SK-N-SH treated with all-trans-retinoic acid at 6 μM for 48 hours (cell line): ENCODE data around the gene STING1.
"Not testable (repeated sequence)": the region's sequence is repeated elsewhere in the genome, so short reads cannot be mapped to it uniquely, and the experiment has no call there.

Experiments
- ATAC-seq: fragments of 200-7000 bp; cut with Tn5 transposase; 3 replicates; pipeline ENCODE4 v1.9.1; 2020; ENCODE audit warnings: mild to moderate bottlenecking, moderate library complexity
- ARNTL ChIP-seq: fragments of 450-650 bp; formaldehyde crosslinking; IDR thresholded peaks from 2 replicates; pipeline ENCODE4 v1.5.0; 2020; ENCODE audit warnings: low read depth, mild to moderate bottlenecking, moderate library complexity, borderline replicate concordance
- BACH2 ChIP-seq: fragments of 250-450 bp; sonication (Bioruptor Pico); IDR thresholded peaks from 2 replicates; pipeline ENCODE4 v1.9.0; 2021; ENCODE audit warnings: mild to moderate bottlenecking, borderline replicate concordance
- CSDC2 ChIP-seq: fragments of 250-450 bp; sonication (Bioruptor Pico); IDR thresholded peaks from 2 replicates; pipeline ENCODE4 v1.5.0; 2020; ENCODE audit warnings: mild to moderate bottlenecking, moderate library complexity
- ESRRG ChIP-seq: fragments of 250-450 bp; sonication (Bioruptor Pico); IDR thresholded peaks from 2 replicates; pipeline ENCODE4 v1.6.1; 2021; ENCODE audit warnings: mild to moderate bottlenecking
- GLIS3 ChIP-seq: fragments of 250-450 bp; sonication (Bioruptor Pico); IDR thresholded peaks from 2 replicates; pipeline ENCODE4 v1.5.0; 2020; ENCODE audit warnings: mild to moderate bottlenecking, moderate library complexity
- ISL1 ChIP-seq: fragments of 250-450 bp; sonication (Bioruptor Pico); IDR thresholded peaks from 2 replicates; pipeline ENCODE4 v2.1.2; 2022; ENCODE audit warnings: mild to moderate bottlenecking, moderate library complexity
- OSR1 ChIP-seq: fragments of 250-450 bp; sonication (Bioruptor Pico); IDR thresholded peaks from 2 replicates; pipeline ENCODE4 v1.8.0; 2022; ENCODE audit warnings: moderate library complexity, mild to moderate bottlenecking, inconsistent platforms
- PPARA ChIP-seq: fragments of 250-450 bp; sonication (Bioruptor Pico); IDR thresholded peaks from 2 replicates; pipeline ENCODE4 v1.5.0; 2020; ENCODE audit warnings: mild to moderate bottlenecking, borderline replicate concordance
- TCF4 ChIP-seq: fragments of 250-450 bp; sonication (Bioruptor Pico); IDR thresholded peaks from 2 replicates; pipeline ENCODE4 v1.8.0; 2021; ENCODE audit warnings: mild to moderate bottlenecking, moderate library complexity, borderline replicate concordance
- TOX ChIP-seq: fragments of 250-450 bp; sonication (Bioruptor Pico); IDR thresholded peaks from 2 replicates; pipeline ENCODE4 v1.8.0; 2021; ENCODE audit warnings: mild to moderate bottlenecking, moderate library complexity, borderline replicate concordance
- ZC3H10 ChIP-seq: fragments of 250-450 bp; sonication (Bioruptor Pico); IDR thresholded peaks from 2 replicates; pipeline ENCODE4 v1.5.1; 2021; ENCODE audit warnings: mild to moderate bottlenecking, moderate library complexity
- ZFP30 ChIP-seq: fragments of 450-650 bp; formaldehyde crosslinking; IDR thresholded peaks from 2 replicates; pipeline ENCODE4 v1.5.0; 2022; ENCODE audit warnings: mild to moderate bottlenecking, moderate library complexity
- ZNF565 ChIP-seq: fragments of 450-650 bp; formaldehyde crosslinking; conservative IDR thresholded peaks from 2 replicates; pipeline ENCODE4 v1.5.0; 2020; ENCODE audit warnings: low read depth, mild to moderate bottlenecking, moderate library complexity
- ZNF70 ChIP-seq: fragments of 450-650 bp; formaldehyde crosslinking; IDR thresholded peaks from 2 replicates; pipeline ENCODE4 v1.5.0; 2020; ENCODE audit warnings: mild to moderate bottlenecking, moderate library complexity
- ZNF8 ChIP-seq: fragments of 450-650 bp; formaldehyde crosslinking; IDR thresholded peaks from 2 replicates; pipeline ENCODE4 v1.5.0; 2020; ENCODE audit warnings: mild to moderate bottlenecking, moderate library complexity
- TF ChIP-seq, protein P1 (sequence below): fragments of 250-450 bp; sonication (Bioruptor Pico); IDR thresholded peaks from 2 replicates; pipeline ENCODE4 v1.5.1; 2021; ENCODE audit warnings: mild to moderate bottlenecking, moderate library complexity
- TF ChIP-seq, protein P2 (sequence below): fragments of 250-450 bp; sonication (Bioruptor Pico); IDR thresholded peaks from 2 replicates; pipeline ENCODE4 v1.5.1; 2020; ENCODE audit warnings: low read depth, mild to moderate bottlenecking, moderate library complexity
- TF ChIP-seq, protein P3 (sequence below): fragments of 250-450 bp; sonication (Bioruptor Pico); IDR thresholded peaks from 2 replicates; pipeline ENCODE4 v1.8.0; 2021; ENCODE audit warnings: low read depth, mild to moderate bottlenecking, moderate library complexity, borderline replicate concordance
- TF ChIP-seq, protein P4 (sequence below): fragments of 250-450 bp; sonication (Bioruptor Pico); IDR thresholded peaks from 2 replicates; pipeline ENCODE4 v1.8.0; 2020; ENCODE audit warnings: mild to moderate bottlenecking, moderate library complexity, borderline replicate concordance

Gene STING1

DNA sequence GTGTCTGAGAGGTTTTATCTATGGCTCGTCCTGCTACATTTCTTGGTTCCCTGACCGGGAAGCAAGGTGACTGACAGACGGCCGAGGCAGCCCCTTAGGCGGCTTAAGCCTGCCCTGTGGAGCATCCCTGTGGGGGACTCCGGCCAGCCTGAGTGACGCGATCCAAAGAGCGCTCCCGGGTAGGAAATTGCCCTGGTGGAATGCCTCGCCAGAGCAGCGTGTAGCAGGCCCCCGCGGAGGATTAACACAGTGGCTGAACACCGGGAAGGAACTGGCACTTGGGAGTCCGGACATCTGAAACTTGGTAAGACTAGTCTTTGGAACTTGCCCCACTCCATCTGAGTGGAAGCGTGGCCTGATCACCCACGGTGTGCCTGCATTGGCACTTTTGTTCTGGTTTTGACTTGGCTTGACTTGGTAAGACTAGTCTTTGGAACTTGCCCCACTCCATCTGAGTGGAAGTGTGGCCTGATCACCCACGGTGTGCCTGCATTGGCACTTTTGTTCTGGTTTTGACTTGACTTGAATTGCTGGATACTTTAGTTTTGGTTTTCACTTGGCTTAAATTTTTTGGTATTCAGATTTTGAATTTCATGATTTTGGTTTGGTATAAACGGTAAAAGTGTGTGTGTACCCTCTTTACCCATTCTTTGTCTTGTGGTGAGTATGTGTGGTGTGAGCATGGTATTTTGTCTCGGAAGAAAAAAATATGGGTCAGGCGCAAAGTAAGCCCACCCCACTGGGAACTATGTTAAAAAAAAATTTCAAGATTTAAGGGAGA lies 43.9 kb upstream of the STING1 start:
- not testable (repeated sequence) for ATAC-seq

DNA sequence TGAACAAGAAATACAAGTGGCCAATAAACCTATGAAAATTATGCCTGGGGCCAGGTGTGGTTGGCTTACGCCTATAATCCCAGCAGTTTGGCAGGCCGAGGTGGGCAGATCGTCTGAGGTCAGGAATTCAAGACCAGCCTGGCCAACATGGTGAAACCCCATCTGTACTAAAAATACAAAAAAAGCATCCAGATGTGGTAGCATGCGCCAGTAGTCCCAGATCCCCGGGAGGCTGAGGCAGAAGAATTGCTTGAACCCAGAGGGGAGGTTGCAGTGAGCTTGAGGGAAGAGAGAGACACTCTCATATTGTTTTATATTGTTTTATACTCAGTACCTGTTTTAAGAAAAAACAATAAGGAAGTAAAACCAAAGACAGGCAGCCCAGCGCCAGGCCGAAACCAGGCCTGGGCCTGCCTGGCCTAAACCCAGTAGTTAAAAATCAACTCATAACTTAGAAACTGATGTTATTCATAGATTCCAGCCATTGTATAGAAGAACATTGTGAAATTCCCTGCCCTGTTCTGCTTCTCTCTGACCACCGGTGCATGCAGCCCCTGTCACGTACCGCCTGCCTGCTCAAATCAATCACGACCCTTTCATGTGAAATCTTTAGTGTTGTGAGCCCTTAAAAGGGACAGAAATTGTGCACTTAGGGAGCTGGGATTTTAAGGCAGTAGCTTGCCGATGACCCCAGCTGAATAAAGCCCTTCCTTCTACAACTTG lies 43.2 kb upstream of the STING1 start:
- ATAC-seq = not testable (repeated sequence)

DNA sequence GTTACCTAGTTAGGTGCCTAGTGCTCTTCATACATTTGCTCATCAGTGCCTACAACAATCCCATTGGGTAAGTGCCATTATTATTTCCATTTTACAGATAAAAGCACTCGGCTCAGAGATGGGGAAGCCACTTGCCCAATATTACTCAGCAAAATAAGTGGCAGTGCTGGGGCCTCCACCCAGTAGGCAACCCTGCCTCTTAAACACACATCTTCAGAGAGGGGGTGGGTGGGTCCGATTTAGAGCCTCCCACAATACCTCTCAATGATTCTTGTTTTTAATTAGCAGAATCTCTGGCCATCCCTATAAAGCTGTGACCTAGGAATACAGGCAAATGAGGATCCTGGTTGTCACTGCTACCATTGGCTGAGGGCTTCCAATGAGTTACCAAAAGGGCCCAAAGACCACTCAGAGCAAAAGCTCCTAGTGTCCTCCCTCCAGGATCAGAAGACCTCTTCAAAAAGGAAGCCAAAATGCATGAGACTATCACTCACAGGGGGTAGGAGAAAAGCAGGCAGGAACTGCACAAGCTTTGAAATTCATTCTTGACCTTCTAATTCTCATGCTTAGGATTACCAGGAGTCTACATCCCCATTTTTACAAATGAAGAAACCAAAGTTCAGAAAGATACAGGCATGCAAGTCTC lies 42.5 kb upstream of the STING1 start:
- no peak for ATAC-seq
- TF ChIP-seq OSR1 (CRISPR knock-in tag) (no peak), ZNF565 (no peak), BACH2 (no peak), TOX (CRISPR knock-in tag) (no peak), GLIS3 (CRISPR knock-in tag) (no peak), ZNF70 (CRISPR knock-in tag) (no peak), PPARA (no peak), CSDC2 (CRISPR knock-in tag) (no peak), ZFP30 (CRISPR knock-in tag) (no peak), ZNF8 (no peak), ARNTL (no peak), ZC3H10 (CRISPR knock-in tag) (no peak), TCF4 (CRISPR knock-in tag) (no peak), ESRRG (CRISPR knock-in tag) (no peak)
- TF ChIP-seq, protein P1, sequence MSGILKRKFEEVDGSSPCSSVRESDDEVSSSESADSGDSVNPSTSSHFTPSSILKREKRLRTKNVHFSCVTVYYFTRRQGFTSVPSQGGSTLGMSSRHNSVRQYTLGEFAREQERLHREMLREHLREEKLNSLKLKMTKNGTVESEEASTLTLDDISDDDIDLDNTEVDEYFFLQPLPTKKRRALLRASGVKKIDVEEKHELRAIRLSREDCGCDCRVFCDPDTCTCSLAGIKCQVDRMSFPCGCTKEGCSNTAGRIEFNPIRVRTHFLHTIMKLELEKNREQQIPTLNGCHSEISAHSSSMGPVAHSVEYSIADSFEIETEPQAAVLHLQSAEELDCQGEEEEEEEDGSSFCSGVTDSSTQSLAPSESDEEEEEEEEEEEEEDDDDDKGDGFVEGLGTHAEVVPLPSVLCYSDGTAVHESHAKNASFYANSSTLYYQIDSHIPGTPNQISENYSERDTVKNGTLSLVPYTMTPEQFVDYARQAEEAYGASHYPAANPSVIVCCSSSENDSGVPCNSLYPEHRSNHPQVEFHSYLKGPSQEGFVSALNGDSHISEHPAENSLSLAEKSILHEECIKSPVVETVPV (CRISPR knock-in tag) = no peak
- TF ChIP-seq, protein P2, sequence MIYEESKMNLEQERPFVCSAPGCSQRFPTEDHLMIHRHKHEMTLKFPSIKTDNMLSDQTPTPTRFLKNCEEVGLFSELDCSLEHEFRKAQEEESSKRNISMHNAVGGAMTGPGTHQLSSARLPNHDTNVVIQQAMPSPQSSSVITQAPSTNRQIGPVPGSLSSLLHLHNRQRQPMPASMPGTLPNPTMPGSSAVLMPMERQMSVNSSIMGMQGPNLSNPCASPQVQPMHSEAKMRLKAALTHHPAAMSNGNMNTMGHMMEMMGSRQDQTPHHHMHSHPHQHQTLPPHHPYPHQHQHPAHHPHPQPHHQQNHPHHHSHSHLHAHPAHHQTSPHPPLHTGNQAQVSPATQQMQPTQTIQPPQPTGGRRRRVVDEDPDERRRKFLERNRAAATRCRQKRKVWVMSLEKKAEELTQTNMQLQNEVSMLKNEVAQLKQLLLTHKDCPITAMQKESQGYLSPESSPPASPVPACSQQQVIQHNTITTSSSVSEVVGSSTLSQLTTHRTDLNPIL (CRISPR knock-in tag) = no peak
- TF ChIP-seq, protein P3, sequence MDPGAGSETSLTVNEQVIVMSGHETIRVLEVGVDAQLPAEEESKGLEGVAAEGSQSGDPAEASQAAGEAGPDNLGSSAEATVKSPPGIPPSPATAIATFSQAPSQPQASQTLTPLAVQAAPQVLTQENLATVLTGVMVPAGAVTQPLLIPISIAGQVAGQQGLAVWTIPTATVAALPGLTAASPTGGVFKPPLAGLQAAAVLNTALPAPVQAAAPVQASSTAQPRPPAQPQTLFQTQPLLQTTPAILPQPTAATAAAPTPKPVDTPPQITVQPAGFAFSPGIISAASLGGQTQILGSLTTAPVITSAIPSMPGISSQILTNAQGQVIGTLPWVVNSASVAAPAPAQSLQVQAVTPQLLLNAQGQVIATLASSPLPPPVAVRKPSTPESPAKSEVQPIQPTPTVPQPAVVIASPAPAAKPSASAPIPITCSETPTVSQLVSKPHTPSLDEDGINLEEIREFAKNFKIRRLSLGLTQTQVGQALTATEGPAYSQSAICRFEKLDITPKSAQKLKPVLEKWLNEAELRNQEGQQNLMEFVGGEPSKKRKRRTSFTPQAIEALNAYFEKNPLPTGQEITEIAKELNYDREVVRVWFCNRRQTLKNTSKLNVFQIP (CRISPR knock-in tag) = no peak
- TF ChIP-seq, protein P4, sequence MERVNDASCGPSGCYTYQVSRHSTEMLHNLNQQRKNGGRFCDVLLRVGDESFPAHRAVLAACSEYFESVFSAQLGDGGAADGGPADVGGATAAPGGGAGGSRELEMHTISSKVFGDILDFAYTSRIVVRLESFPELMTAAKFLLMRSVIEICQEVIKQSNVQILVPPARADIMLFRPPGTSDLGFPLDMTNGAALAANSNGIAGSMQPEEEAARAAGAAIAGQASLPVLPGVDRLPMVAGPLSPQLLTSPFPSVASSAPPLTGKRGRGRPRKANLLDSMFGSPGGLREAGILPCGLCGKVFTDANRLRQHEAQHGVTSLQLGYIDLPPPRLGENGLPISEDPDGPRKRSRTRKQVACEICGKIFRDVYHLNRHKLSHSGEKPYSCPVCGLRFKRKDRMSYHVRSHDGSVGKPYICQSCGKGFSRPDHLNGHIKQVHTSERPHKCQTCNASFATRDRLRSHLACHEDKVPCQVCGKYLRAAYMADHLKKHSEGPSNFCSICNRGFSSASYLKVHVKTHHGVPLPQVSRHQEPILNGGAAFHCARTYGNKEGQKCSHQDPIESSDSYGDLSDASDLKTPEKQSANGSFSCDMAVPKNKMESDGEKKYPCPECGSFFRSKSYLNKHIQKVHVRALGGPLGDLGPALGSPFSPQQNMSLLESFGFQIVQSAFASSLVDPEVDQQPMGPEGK (CRISPR knock-in tag) = no peak
- TF ChIP-seq, all 23 proteins: peak for 0

DNA sequence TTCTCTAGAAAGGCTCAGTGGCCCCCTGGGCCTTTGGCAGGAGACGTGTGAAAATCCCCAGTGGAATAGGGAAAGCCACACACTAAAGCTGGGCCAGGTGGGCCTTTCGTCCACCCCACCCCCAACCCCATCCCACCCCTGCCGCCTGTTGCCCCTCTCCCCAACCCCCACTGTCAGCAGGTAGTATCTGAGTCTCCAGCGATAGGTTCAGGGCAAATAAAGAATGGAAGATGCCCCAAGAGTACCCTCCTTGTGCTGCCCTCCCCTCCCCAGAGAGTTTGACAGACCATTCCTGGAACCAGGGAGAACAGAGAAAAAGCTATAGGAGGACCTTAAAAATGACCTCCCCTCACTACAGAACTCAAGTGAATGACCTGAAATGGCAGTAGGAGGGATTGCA lies 41.9 kb upstream of the STING1 start:
- TF ChIP-seq ARNTL = no peak
- TF ChIP-seq, protein P3 (CRISPR knock-in tag) = no peak
- TF ChIP-seq, protein P4 (CRISPR knock-in tag) = no peak
- TF ChIP-seq ISL1 (CRISPR knock-in tag) = no peak
- no peak for ATAC-seq
